Smooth muscle cell (in vitro differentiated cells): ENCODE measurements around the gene AKT3. TPM values are rescaled to one million over a fixed set of nuclear protein-coding genes. Genes with fewer than 3 reads are reported as not detected.

Source experiments
- DNase-seq: peaks from one replicate; lab custom pipeline; 2025; ENCODE audit not compliant: unreplicated experiment; lab: John Stamatoyannopoulos, UW
- H2AFZ ChIP-seq: fragments of 200-600 bp; sonication (generic); 2 replicates; pipeline ENCODE4 v1.6.0; 2016; ENCODE audit warnings: antibody characterized with exemption, low read depth, mild to moderate bottlenecking
- H3F3A ChIP-seq: fragments of 200-600 bp; sonication (generic); 2 replicates; pipeline ENCODE4 v1.6.0; 2017; ENCODE audit warnings: antibody characterized with exemption, low read depth
- H3K27ac ChIP-seq: fragments of 200-600 bp; sonication (generic); 2 replicates; pipeline ENCODE4 v1.5.1; 2016; ENCODE audit warnings: low read depth, mild to moderate bottlenecking
- H3K27me3 ChIP-seq: fragments of 200-600 bp; sonication (generic); 2 replicates; pipeline ENCODE4 v1.6.1; 2016; ENCODE audit warnings: low read depth, mild to moderate bottlenecking
- H3K36me3 ChIP-seq: fragments of 200-600 bp; sonication (generic); 2 replicates; pipeline ENCODE4 v1.5.1; 2016; ENCODE audit warnings: low read depth
- H3K4me1 ChIP-seq: fragments of 200-600 bp; sonication (generic); 2 replicates; pipeline ENCODE4 v1.5.1; 2016; ENCODE audit warnings: low read depth
- H3K4me2 ChIP-seq: fragments of 200-600 bp; sonication (generic); 2 replicates; pipeline ENCODE4 v1.6.0; 2016; ENCODE audit warnings: mild to moderate bottlenecking
- H3K4me3 ChIP-seq: fragments of 200-600 bp; sonication (generic); 2 replicates; pipeline ENCODE4 v1.5.1; 2016; ENCODE audit warnings: mild to moderate bottlenecking
- H3K79me2 ChIP-seq: fragments of 200-600 bp; sonication (generic); 2 replicates; pipeline ENCODE4 v1.6.0; 2016; ENCODE audit warnings: low read depth, mild to moderate bottlenecking
- H3K9ac ChIP-seq: fragments of 200-600 bp; sonication (generic); 2 replicates; pipeline ENCODE4 v1.6.0; 2016; ENCODE audit warnings: low read depth
- H3K9me3 ChIP-seq: fragments of 200-600 bp; sonication (generic); replicated peaks from 2 replicates; pipeline ENCODE4 v1.5.1; 2016; ENCODE audit warnings: low read depth
- H4K20me1 ChIP-seq: fragments of 200-600 bp; sonication (generic); 2 replicates; pipeline ENCODE4 v1.6.0; 2016; ENCODE audit warnings: low read depth
- WGBS: methylation state at CpG from one replicate; pipeline ENCODE4 v1.1.7; 2016; ENCODE audit warnings: low lambda C conversion rate; 5-methylcytosine and 5-hydroxymethylcytosine counted together
- polyA plus RNA-seq: library from polyadenylated mRNA; unstranded; fragments of >200 nt; fragmentation: Nextera tagmentation; extraction: Ambion mirVana; gene quantifications from 2 replicates; pipeline ENCODE4 v1.2.1, GENCODE V29; 2016
- total RNA-seq: library from RNA; depleted of rRNA; stranded (reverse); fragments of >200 nt; gene quantifications from 2 replicates; pipeline ENCODE4 v1.2.3, GENCODE V29; 2014
- TF ChIP-seq, protein P1 (sequence below): fragments of 200-600 bp; sonication (generic); IDR thresholded peaks from 2 replicates; pipeline ENCODE4 v1.5.1; 2017; ENCODE audit warnings: borderline replicate concordance, mild to moderate bottlenecking, antibody characterized with exemption; ENCODE audit not compliant: insufficient read depth, poor library complexity, severe bottlenecking

The AKT3 gene
- total and polyA plus RNA-seq, 2 experiments from 2014 or later = 5.5 to 32.3 TPM

- no peaks in the 10 kb centered on the region for H3K27me3 ChIP-seq
- peaks cover 20% of the 10 kb centered on the region for H4K20me1 ChIP-seq
- no peak for DNase-seq
- peak overlapping the region; percentile 66 for H3K4me2 ChIP-seq
- no peaks in the 10 kb centered on the region for H3F3A ChIP-seq
- TF ChIP-seq, protein P1, sequence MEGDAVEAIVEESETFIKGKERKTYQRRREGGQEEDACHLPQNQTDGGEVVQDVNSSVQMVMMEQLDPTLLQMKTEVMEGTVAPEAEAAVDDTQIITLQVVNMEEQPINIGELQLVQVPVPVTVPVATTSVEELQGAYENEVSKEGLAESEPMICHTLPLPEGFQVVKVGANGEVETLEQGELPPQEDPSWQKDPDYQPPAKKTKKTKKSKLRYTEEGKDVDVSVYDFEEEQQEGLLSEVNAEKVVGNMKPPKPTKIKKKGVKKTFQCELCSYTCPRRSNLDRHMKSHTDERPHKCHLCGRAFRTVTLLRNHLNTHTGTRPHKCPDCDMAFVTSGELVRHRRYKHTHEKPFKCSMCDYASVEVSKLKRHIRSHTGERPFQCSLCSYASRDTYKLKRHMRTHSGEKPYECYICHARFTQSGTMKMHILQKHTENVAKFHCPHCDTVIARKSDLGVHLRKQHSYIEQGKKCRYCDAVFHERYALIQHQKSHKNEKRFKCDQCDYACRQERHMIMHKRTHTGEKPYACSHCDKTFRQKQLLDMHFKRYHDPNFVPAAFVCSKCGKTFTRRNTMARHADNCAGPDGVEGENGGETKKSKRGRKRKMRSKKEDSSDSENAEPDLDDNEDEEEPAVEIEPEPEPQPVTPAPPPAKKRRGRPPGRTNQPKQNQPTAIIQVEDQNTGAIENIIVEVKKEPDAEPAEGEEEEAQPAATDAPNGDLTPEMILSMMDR = no peak
- no peak overlapping the region for H3K27ac ChIP-seq
- H3K9me3 ChIP-seq = no peaks in the 10 kb centered on the region
- 39% methylated on average over 10 of the region's 10 CpGs for WGBS
- no peaks in the 10 kb centered on the region for H3K36me3 ChIP-seq
- no peak overlapping the region for H2AFZ ChIP-seq
- peak overlapping the region; percentile 29 for H3K4me3 ChIP-seq
- peaks cover 43% of the 10 kb centered on the region for H3K79me2 ChIP-seq
- H3K9ac ChIP-seq = no peak overlapping the region
- H3K4me1 ChIP-seq = peaks cover 13% of the 10 kb centered on the region
Observed at GRCh38 chr1:243713470-243714186, 136.4 kb downstream of the AKT3 start.

DNA sequence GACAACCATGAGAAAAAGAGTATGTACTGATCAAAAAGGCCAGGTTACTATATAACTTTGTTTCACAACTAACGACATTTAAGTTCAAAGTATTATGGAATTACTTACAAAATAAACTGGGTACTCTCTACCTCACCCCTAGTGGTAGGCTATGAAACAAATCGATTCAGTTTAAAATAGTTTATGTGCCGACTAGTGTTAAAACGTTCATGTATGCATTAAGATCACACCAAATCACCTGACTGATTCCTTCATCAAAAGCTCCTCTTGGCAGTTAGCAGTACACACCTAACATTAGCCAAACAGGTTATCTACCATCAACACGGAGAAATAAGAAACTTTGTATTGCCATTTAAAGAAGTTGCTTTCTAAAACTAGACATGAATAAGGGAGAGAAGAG lies 137.1 kb downstream of the AKT3 start:
- peaks cover 27% of the 10 kb centered on the region for H4K20me1 ChIP-seq
- H3K27me3 ChIP-seq = no peaks in the 10 kb centered on the region
- H3K4me2 ChIP-seq = peak overlapping the region; percentile 66
- H3K4me3 ChIP-seq = no peak overlapping the region
- no peak overlapping the region for H3K9ac ChIP-seq
- no peak overlapping the region for H3K27ac ChIP-seq
- H2AFZ ChIP-seq = no peak overlapping the region
- peaks cover 13% of the 10 kb centered on the region for H3K4me1 ChIP-seq
- H3F3A ChIP-seq = no peaks in the 10 kb centered on the region
- H3K9me3 ChIP-seq = no peaks in the 10 kb centered on the region
- TF ChIP-seq, protein P1 = no peak
- DNase-seq = no peak
- WGBS = 79% methylated on average over 5 of the region's 5 CpGs
- peaks cover 48% of the 10 kb centered on the region for H3K79me2 ChIP-seq
- no peaks in the 10 kb centered on the region for H3K36me3 ChIP-seq

DNA sequence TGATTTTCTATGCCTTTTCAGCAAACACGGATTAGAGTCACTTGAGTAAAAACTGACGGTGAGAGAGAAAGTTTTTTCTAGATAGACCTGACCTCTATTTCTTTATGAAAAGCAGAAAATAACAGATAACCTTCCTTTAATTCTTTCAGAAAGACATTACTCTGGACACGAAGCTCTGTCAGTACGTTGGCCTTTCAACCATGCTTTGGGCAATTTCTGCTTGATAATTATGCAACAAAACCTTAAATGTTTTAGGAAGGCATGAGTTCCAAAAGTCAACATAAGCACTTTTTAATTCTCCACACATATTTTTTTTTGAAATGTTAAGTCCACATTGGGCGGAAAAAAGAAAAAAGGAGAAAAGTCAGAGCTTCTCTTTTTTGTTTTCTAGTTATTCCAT lies 137.8 kb downstream of the AKT3 start:
- TF ChIP-seq, protein P1 = no peak
- no peaks in the 10 kb centered on the region for H3K36me3 ChIP-seq
- peaks cover 31% of the 10 kb centered on the region for H4K20me1 ChIP-seq
- no peak overlapping the region for H3K4me3 ChIP-seq
- H3K4me1 ChIP-seq = peaks cover 13% of the 10 kb centered on the region
- H2AFZ ChIP-seq = no peak overlapping the region
- no peaks in the 10 kb centered on the region for H3F3A ChIP-seq
- no peak overlapping the region for H3K4me2 ChIP-seq
- H3K9ac ChIP-seq = no peak overlapping the region
- DNase-seq = no peak
- H3K79me2 ChIP-seq = peaks cover 44% of the 10 kb centered on the region
- H3K27ac ChIP-seq = no peak overlapping the region
- 81% methylated on average over 5 of the region's 5 CpGs for WGBS
- H3K27me3 ChIP-seq = no peaks in the 10 kb centered on the region
- no peaks in the 10 kb centered on the region for H3K9me3 ChIP-seq

DNA sequence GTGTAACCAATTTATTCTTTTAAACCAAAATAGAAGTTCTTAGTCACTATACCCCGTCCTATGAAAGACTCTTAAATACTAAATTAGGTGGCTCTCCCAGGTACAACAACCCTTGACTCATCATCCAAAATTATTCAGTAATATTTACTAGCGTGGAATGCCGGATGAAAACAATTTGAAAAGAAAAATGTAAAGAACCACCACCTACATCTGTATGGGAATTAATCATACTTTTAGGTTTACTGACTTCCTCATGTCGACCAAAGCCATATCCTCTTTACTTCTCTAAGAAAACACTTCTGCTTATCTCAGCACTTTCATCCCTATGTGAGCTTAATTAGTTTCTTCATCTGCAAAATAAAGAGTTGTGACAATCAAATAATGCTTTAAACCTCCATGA lies 139.6 kb downstream of the AKT3 start:
- H3K27me3 ChIP-seq = no peaks in the 10 kb centered on the region
- H3K27ac ChIP-seq = no peak overlapping the region
- H3F3A ChIP-seq = no peaks in the 10 kb centered on the region
- no peak for DNase-seq
- H2AFZ ChIP-seq = no peak overlapping the region
- no peak overlapping the region for H3K9ac ChIP-seq
- no peak overlapping the region for H3K4me2 ChIP-seq
- H3K9me3 ChIP-seq = no peaks in the 10 kb centered on the region
- TF ChIP-seq, protein P1 = no peak
- H3K79me2 ChIP-seq = peaks cover 44% of the 10 kb centered on the region
- H3K36me3 ChIP-seq = no peaks in the 10 kb centered on the region
- H4K20me1 ChIP-seq = peaks cover 31% of the 10 kb centered on the region
- H3K4me3 ChIP-seq = no peak overlapping the region
- WGBS = 91% methylated on average over 4 of the region's 4 CpGs
- H3K4me1 ChIP-seq = peaks cover 13% of the 10 kb centered on the region
